HepG2 (cell line): ENCODE measurements around the gene CHAF1A. TPM values are rescaled to one million over a fixed set of nuclear protein-coding genes. Genes with fewer than 3 reads are reported as not detected.

Experiments
- ELF4 ChIP-seq: sonication (generic); formaldehyde crosslinking; IDR thresholded peaks from 2 replicates; pipeline ENCODE4 v1.5.0; 2020; ENCODE audit warnings: missing genetic modification reagents, mild to moderate bottlenecking, moderate library complexity, borderline replicate concordance
- HHEX ChIP-seq: IDR thresholded peaks from 2 replicates; pipeline ENCODE4 v1.6.1; 2016; ENCODE audit warnings: control low read depth
- MBNL3 ChIP-seq: fragments of 250-450 bp; sonication (Bioruptor Pico); conservative IDR thresholded peaks from 2 replicates; pipeline ENCODE4 v1.8.0; 2022; ENCODE audit warnings: mild to moderate bottlenecking, inconsistent platforms
- NFE2L1 ChIP-seq: sonication (generic); formaldehyde crosslinking; IDR thresholded peaks from 2 replicates; pipeline ENCODE4 v1.4.0; 2020; ENCODE audit warnings: missing genetic modification reagents, mild to moderate bottlenecking, borderline replicate concordance
- NFKBIZ ChIP-seq: IDR thresholded peaks from 2 replicates; pipeline ENCODE4 v1.6.1; 2018; ENCODE audit warnings: missing genetic modification reagents, missing compliant biosample characterization
- NRL ChIP-seq: sonication (generic); formaldehyde crosslinking; IDR thresholded peaks from 2 replicates; pipeline ENCODE4 v1.5.0; 2020; ENCODE audit warnings: missing genetic modification reagents, mild to moderate bottlenecking, moderate library complexity, borderline replicate concordance
- RCOR2 ChIP-seq: IDR thresholded peaks from 2 replicates; pipeline ENCODE4 v1.6.1; 2016; ENCODE audit warnings: missing biosample characterization, missing genetic modification reagents
- RFX3 ChIP-seq: IDR thresholded peaks from 2 replicates; pipeline ENCODE4 v1.6.1; 2016; ENCODE audit warnings: missing biosample characterization, missing genetic modification reagents
- SAFB2 ChIP-seq: sonication (generic); formaldehyde crosslinking; IDR thresholded peaks from 2 replicates; pipeline ENCODE4 v1.5.1; 2020; ENCODE audit warnings: missing genetic modification reagents, low read depth, mild to moderate bottlenecking, borderline replicate concordance
- THYN1 ChIP-seq: sonication (generic); formaldehyde crosslinking; IDR thresholded peaks from 2 replicates; pipeline ENCODE4 v1.8.1; 2023; ENCODE audit warnings: low read depth, mild to moderate bottlenecking, moderate library complexity, missing genetic modification reagents, borderline replicate concordance
- ZBTB3 ChIP-seq: sonication (generic); formaldehyde crosslinking; IDR thresholded peaks from 2 replicates; pipeline ENCODE4 v1.4.0; 2020; ENCODE audit warnings: low read depth, mild to moderate bottlenecking, moderate library complexity, missing genetic modification reagents, borderline replicate concordance
- ZFAT ChIP-seq: sonication (generic); formaldehyde crosslinking; conservative IDR thresholded peaks from 2 replicates; pipeline ENCODE4 v1.8.1; 2023; ENCODE audit warnings: missing genetic modification reagents, inconsistent platforms
- ZNF558 ChIP-seq: sonication (generic); formaldehyde crosslinking; IDR thresholded peaks from 2 replicates; pipeline ENCODE4 v1.9.0; 2022; ENCODE audit warnings: mild to moderate bottlenecking, missing genetic modification reagents, borderline replicate concordance
- ZSCAN20 ChIP-seq: sonication (generic); formaldehyde crosslinking; IDR thresholded peaks from 2 replicates; pipeline ENCODE4 v1.4.0; 2020; ENCODE audit warnings: missing genetic modification reagents, mild to moderate bottlenecking, borderline replicate concordance
- polyA plus RNA-seq, 8 experiments: library from polyadenylated mRNA; depleted of rRNA in 3 of 8; stranded (reverse) in 7 of 8; unstranded in 1 of 8; fragments of >200 nt; fragmentation: Illumina TruSeq in 4 of 8; extraction: Trizol in 4 of 8; gene quantifications; 2 replicates each; pipeline versions ENCODE4 v1.2.1 to v1.2.3, GENCODE V29; 2011 to 2016; ENCODE audit warnings: low read depth in 4 of 8, missing spikeins in 1 of 8, mixed read lengths in 1 of 8; ENCODE audit not compliant: insufficient read depth in 1 of 8
- total RNA-seq, 5 experiments: library from RNA; depleted of rRNA; stranded (reverse); fragments of >200 nt; fragmentation: Illumina TruSeq; extraction: Trizol; gene quantifications; 2 replicates each; pipeline ENCODE4 v1.2.3, GENCODE V29; 2016; ENCODE audit warnings: low read depth in 1 of 5
- TF ChIP-seq, protein P1 (sequence below): sonication (generic); formaldehyde crosslinking; conservative IDR thresholded peaks from 2 replicates; pipeline ENCODE4 v1.4.0; 2020; ENCODE audit warnings: mild to moderate bottlenecking, missing genetic modification reagents, moderate library complexity
- TF ChIP-seq, protein P2 (sequence below): IDR thresholded peaks from 2 replicates; pipeline ENCODE4 v1.6.1; 2016; ENCODE audit warnings: low read depth, missing genetic modification reagents, missing compliant biosample characterization
- TF ChIP-seq, protein P3 (sequence below): sonication (generic); formaldehyde crosslinking; IDR thresholded peaks from 2 replicates; pipeline ENCODE4 v1.5.1; 2020; ENCODE audit warnings: missing genetic modification reagents, mild to moderate bottlenecking, borderline replicate concordance

Gene CHAF1A
- total and polyA plus RNA-seq, 2 of the 13 experiments (the other 11 are each of a cell fraction or from before 2014, with no cell fraction given), result 11.0 to 34.8 TPM

DNA sequence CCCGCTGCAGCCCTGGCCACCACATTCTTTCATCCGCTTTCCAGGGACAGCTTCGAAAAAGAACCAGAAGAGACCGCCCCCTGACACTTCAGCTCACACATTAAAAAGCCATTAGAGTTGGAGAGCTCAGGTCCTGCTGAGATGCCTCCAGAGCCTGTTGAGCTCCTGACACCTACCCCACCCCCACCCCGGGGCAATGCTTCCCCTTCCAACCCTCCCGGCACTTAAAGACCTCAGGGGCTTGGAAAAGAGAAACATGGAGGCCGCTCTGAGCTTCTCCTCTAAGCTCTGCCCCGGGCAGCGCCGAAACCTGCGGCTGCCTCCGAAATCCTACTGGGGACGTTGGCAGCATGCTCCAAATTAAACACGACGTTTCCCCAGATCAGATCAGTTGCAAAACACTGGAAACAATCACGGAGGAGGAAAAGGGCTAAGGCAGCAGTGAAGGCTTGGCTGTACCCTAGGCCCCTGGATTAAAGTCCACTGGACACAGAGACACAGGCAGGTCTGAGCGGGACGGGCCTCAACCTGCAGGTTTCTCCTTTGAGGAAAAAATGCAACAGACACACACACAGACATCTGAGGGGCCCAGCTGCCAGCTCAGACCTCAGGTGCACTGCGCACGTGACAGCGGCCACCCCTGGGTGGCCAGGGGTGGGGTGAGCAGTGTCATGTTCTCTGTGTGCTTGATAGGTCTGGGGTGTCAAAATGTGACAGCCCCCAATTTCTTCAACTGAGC is 11.7 kb upstream of the CHAF1A start (continued):
- TF ChIP-seq, protein P1, sequence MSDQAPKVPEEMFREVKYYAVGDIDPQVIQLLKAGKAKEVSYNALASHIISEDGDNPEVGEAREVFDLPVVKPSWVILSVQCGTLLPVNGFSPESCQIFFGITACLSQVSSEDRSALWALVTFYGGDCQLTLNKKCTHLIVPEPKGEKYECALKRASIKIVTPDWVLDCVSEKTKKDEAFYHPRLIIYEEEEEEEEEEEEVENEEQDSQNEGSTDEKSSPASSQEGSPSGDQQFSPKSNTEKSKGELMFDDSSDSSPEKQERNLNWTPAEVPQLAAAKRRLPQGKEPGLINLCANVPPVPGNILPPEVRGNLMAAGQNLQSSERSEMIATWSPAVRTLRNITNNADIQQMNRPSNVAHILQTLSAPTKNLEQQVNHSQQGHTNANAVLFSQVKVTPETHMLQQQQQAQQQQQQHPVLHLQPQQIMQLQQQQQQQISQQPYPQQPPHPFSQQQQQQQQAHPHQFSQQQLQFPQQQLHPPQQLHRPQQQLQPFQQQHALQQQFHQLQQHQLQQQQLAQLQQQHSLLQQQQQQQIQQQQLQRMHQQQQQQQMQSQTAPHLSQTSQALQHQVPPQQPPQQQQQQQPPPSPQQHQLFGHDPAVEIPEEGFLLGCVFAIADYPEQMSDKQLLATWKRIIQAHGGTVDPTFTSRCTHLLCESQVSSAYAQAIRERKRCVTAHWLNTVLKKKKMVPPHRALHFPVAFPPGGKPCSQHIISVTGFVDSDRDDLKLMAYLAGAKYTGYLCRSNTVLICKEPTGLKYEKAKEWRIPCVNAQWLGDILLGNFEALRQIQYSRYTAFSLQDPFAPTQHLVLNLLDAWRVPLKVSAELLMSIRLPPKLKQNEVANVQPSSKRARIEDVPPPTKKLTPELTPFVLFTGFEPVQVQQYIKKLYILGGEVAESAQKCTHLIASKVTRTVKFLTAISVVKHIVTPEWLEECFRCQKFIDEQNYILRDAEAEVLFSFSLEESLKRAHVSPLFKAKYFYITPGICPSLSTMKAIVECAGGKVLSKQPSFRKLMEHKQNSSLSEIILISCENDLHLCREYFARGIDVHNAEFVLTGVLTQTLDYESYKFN (CRISPR knock-in tag), result peak; percentile 90
- TF ChIP-seq ZSCAN20 (CRISPR knock-in tag), result no peak
- no peak for TF ChIP-seq MBNL3
- TF ChIP-seq, protein P2, sequence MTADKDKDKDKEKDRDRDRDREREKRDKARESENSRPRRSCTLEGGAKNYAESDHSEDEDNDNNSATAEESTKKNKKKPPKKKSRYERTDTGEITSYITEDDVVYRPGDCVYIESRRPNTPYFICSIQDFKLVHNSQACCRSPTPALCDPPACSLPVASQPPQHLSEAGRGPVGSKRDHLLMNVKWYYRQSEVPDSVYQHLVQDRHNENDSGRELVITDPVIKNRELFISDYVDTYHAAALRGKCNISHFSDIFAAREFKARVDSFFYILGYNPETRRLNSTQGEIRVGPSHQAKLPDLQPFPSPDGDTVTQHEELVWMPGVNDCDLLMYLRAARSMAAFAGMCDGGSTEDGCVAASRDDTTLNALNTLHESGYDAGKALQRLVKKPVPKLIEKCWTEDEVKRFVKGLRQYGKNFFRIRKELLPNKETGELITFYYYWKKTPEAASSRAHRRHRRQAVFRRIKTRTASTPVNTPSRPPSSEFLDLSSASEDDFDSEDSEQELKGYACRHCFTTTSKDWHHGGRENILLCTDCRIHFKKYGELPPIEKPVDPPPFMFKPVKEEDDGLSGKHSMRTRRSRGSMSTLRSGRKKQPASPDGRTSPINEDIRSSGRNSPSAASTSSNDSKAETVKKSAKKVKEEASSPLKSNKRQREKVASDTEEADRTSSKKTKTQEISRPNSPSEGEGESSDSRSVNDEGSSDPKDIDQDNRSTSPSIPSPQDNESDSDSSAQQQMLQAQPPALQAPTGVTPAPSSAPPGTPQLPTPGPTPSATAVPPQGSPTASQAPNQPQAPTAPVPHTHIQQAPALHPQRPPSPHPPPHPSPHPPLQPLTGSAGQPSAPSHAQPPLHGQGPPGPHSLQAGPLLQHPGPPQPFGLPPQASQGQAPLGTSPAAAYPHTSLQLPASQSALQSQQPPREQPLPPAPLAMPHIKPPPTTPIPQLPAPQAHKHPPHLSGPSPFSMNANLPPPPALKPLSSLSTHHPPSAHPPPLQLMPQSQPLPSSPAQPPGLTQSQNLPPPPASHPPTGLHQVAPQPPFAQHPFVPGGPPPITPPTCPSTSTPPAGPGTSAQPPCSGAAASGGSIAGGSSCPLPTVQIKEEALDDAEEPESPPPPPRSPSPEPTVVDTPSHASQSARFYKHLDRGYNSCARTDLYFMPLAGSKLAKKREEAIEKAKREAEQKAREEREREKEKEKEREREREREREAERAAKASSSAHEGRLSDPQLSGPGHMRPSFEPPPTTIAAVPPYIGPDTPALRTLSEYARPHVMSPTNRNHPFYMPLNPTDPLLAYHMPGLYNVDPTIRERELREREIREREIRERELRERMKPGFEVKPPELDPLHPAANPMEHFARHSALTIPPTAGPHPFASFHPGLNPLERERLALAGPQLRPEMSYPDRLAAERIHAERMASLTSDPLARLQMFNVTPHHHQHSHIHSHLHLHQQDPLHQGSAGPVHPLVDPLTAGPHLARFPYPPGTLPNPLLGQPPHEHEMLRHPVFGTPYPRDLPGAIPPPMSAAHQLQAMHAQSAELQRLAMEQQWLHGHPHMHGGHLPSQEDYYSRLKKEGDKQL (CRISPR knock-in tag), result peak; percentile 68; the same call in 1 of the 2 replicates
- TF ChIP-seq ELF4 (CRISPR knock-in tag), result no peak
- TF ChIP-seq NRL (CRISPR knock-in tag), result no peak
- no peak for TF ChIP-seq ZNF558 (CRISPR knock-in tag)
- no peak for TF ChIP-seq ZFAT
- 0 out of 2 replicates have a peak, but pooled peaks have one; percentile 23 for TF ChIP-seq ZBTB3 (CRISPR knock-in tag)
- TF ChIP-seq, protein P3, sequence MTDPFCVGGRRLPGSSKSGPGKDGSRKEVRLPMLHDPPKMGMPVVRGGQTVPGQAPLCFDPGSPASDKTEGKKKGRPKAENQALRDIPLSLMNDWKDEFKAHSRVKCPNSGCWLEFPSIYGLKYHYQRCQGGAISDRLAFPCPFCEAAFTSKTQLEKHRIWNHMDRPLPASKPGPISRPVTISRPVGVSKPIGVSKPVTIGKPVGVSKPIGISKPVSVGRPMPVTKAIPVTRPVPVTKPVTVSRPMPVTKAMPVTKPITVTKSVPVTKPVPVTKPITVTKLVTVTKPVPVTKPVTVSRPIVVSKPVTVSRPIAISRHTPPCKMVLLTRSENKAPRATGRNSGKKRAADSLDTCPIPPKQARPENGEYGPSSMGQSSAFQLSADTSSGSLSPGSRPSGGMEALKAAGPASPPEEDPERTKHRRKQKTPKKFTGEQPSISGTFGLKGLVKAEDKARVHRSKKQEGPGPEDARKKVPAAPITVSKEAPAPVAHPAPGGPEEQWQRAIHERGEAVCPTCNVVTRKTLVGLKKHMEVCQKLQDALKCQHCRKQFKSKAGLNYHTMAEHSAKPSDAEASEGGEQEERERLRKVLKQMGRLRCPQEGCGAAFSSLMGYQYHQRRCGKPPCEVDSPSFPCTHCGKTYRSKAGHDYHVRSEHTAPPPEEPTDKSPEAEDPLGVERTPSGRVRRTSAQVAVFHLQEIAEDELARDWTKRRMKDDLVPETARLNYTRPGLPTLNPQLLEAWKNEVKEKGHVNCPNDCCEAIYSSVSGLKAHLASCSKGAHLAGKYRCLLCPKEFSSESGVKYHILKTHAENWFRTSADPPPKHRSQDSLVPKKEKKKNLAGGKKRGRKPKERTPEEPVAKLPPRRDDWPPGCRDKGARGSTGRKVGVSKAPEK (CRISPR knock-in tag), result no peak
- TF ChIP-seq NFKBIZ (CRISPR knock-in tag), result peak; percentile 71; the same call in 1 of the 2 replicates
- TF ChIP-seq RCOR2 (CRISPR knock-in tag), result no peak
- no peak for TF ChIP-seq RFX3 (CRISPR knock-in tag)
- no peak; the same call in 1 of the 2 replicates for TF ChIP-seq HHEX
- TF ChIP-seq THYN1, result no peak
- no peak for TF ChIP-seq SAFB2 (CRISPR knock-in tag)
- TF ChIP-seq NFE2L1, result no peak
